Fibroblast of villous mesenchyme (primary cell): ENCODE results near the gene PASK. TPM values are rescaled to one million over a fixed set of nuclear protein-coding genes. Genes with fewer than 3 reads are reported as not detected.

Source experiments
- DNase-seq: peaks from one replicate; pipeline ENCODE4 v3.0.0-alpha.2; 2010; ENCODE audit warnings: low read depth
- H3K4me3 ChIP-seq: 2 replicates; pipeline ENCODE4 v1.5.1; 2011; ENCODE audit warnings: low read depth, mild to moderate bottlenecking, low read length
- total RNA-seq: library from RNA; depleted of rRNA; stranded (reverse); fragments of >200 nt; gene quantifications from 2 replicates; pipeline ENCODE4 v1.2.3, GENCODE V29; 2012
- TF ChIP-seq, protein P1 (sequence below): IDR thresholded peaks from 2 replicates; pipeline ENCODE4 v1.5.1; 2012; ENCODE audit warnings: low read depth, mild to moderate bottlenecking, low read length; ENCODE audit not compliant: insufficient read depth

The PASK gene
- total RNA-seq, 1 donor: 2.6 TPM

DNA sequence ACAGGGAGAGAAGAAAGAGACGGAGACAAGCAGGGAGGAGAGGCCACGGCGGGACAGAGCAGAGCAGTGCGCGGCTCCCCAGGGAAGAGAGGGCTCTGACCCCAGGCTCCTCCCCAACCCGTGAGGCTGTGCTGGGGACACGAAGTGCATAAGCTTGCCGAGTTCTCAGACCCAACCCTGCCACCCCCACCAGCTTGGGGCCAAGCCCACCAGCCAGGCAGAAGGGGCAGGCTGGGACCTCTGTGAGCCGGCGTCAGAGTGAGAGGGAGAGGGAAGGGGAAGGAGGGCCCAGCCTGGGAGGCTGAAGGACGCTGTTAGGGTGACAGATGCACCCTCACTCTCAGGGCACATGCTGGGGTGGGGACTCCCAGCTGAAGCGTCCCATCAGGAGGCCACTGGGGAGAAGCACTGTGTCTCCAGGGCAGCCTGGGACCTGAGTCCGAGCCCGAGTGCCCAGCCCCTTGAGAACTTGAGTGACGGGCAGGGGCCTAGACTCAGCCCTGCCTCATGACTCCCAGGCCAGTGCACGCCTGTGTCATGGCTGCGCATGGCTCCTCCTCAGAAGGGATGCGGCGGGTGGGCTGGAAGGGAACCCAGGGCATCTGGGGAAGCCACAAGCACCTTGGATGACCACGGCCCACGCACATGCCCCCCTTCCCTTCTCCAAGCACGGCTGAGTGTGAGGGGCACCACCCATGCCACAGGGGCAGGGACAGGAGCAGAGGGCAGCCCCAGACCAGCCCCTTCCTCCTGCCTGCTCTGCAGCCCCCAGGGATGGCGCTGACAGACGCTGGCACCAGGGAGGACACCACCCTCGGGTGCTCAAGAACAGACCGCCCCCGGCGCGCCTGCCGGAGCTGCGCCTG is 78.2 kb downstream of the PASK start:
- TF ChIP-seq, protein P1, sequence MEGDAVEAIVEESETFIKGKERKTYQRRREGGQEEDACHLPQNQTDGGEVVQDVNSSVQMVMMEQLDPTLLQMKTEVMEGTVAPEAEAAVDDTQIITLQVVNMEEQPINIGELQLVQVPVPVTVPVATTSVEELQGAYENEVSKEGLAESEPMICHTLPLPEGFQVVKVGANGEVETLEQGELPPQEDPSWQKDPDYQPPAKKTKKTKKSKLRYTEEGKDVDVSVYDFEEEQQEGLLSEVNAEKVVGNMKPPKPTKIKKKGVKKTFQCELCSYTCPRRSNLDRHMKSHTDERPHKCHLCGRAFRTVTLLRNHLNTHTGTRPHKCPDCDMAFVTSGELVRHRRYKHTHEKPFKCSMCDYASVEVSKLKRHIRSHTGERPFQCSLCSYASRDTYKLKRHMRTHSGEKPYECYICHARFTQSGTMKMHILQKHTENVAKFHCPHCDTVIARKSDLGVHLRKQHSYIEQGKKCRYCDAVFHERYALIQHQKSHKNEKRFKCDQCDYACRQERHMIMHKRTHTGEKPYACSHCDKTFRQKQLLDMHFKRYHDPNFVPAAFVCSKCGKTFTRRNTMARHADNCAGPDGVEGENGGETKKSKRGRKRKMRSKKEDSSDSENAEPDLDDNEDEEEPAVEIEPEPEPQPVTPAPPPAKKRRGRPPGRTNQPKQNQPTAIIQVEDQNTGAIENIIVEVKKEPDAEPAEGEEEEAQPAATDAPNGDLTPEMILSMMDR: no peak
- DNase-seq: no peak
- H3K4me3 ChIP-seq: no peak overlapping the region

DNA sequence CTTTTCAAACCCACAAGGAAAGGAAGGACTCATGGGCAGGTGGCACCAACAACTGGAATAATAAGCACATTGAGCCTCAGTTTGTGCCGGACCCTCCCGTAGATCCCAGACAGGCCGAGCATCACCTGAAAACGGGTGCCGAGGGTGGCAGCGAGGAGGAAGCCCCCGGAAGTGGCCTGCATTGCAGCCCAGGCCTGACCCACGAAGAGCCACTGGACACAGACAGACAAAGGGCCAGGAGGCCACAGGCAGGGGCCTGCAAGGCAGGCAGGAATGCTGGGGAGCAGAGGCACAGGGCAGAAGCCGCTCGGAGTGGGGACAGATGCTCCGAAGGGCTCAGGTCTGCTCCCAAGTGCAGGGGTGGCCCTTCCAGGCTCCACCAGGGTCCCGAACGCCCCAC is 78.9 kb downstream of the PASK start:
- no peak for DNase-seq
- TF ChIP-seq, protein P1: no peak
- H3K4me3 ChIP-seq: no peak overlapping the region

DNA sequence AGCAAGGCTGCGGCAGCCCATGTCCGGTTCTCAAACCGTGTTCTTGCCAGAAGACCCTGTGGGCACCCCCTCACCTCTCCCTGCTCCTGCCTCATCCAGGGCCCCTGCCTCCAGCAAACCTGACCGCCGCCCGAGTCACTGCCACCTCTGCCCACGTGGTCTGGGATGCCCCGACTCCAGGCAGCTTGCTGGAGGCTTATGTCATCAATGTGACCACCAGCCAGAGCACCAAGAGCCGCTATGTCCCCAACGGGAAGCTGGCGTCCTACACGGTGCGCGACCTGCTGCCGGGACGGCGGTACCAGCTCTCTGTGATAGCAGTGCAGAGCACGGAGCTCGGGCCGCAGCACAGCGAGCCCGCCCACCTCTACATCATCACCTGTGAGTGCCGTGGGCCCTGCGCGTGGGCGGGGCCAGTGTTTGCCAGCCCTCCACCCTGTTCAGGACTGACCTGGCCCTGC is 79.4 kb downstream of the PASK start:
- TF ChIP-seq, protein P1: no peak
- DNase-seq: no peak
- no peak overlapping the region for H3K4me3 ChIP-seq

DNA sequence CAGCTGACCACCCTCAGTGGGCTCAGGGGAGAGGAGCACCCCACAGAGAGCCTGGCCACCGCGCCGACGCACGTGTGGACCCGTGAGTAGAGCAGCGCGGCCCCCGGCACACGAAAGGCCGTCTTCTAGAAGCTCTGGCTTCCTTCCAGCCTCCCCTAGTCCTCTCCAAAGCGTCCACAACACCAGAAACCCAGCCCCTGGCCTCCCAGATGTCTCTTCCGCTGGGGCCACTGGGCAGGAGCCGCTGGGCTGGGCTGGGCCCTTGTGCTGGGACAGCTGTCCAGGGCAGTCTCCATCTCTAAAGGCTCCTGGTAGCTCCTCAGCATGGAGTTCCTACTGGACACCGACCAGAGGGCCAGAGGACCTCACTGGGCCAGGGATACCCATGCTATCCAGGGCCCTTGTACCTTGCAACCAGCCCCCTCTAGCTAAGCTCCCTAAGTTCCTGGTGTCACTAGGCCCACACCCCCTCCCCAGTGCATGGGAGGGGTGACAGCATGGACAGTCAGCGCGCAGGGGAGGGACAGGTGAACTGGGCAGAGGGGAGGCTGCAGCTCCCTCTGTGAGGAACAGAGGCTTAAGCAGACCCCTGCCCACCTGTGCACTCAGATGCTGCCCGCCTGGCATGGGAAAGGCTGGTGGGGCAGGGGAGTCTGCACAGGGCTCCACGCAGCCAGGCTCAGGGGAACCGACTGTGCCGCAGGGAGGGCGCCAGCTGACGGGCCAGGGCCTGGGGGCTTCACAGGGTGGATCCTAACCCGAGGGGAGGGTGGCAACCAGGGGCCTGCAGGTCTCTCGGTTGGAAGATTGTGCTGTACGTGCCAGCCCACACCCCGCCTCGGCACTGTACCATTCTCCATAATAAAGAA is 80.1 kb downstream of the PASK start:
- TF ChIP-seq, protein P1: no peak
- DNase-seq: no peak
- no peak overlapping the region for H3K4me3 ChIP-seq

DNA sequence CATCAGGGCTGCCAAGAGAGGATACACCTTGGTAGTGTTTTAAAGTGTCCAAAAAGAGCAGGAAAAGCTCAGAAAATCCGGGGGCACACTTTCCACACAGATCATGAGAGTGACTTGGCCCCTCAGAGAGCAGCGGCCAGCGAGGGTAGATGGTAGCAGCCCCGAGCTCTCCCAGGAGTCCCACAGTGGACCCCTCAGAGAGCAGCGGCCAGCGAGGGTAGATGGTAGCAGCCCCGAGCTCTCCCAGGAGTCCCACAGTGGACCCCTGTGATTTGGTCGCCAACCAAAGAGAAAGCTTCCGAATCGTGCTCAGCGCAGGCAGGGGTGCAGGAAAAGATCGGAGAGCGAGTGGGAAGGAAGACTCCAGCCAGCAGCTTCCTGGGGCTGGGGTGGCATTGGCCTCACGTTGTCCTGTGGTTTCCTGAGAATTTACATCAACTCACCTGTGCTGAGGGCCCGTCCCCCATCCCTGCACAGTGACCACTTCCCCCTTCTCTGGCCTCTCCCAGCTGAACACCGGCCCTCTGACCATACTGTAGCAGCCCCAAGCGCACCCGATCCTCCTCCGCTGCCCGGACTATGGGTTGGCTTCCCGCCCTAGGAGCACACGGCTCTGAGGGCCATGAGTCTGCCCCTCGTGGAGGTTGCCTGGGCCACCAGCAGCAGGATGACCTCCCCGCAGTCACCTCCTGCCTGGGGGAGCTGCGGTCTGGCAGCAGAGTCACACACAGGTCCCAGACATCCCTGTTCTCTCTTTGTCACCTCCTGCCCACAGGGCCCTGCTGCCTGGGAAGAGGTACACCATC is 80.9 kb downstream of the PASK start:
- DNase-seq: no peak
- H3K4me3 ChIP-seq: no peak overlapping the region
- TF ChIP-seq, protein P1: no peak

DNA sequence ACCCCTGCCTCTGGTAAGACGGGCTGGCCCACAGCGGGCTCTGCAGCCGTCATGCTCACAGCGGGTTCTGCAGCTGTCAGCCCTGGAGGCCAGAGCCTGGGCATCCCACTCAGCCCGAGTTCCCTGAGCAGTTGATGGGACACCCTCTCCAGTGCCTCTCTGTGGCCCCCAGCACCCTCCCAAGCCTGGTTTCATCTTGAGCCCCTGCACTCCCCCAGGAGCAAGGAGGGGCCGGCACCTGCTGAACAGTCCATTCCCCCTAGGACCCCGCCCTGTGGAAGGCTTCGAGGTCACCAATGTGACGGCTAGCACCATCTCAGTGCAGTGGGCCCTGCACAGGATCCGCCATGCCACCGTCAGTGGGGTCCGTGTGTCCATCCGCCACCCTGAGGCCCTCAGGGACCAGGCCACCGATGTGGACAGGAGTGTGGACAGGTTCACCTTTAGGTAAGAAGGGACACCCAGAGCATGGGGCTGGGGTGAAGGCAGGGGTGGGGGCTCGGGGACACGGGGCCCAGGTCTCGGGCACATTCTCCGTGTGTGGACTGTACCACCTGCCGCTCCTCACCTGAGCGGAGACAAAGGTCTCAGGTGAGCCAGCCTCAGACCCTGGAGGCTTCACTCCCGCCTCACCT is 81.7 kb downstream of the PASK start:
- H3K4me3 ChIP-seq: no peak overlapping the region
- DNase-seq: no peak
- TF ChIP-seq, protein P1: no peak
